GM19043 (cell line): ENCODE data around the gene KAT8.
"Not testable (repeated sequence)": the region's sequence is repeated elsewhere in the genome, so short reads cannot be mapped to it uniquely, and the experiment has no call there.

Source experiments
- ATAC-seq: cut with Tn5 transposase; IDR thresholded peaks from one replicate; pipeline ENCODE4 v1.9.1; 2021; ENCODE audit warnings: low read depth; ENCODE audit not compliant: unreplicated experiment

The KAT8 gene

GRCh38 chr16:31130336-31130891 lies 12.9 kb downstream of the KAT8 start:
- no peak for ATAC-seq

GRCh38 chr16:31130899-31131298 lies 13.4 kb downstream of the KAT8 start:
- no peak for ATAC-seq

- ATAC-seq, result no peak
Observed at GRCh38 chr16:31131416-31131815, 14.0 kb downstream of the KAT8 start.

GRCh38 chr16:31131841-31132271 lies 14.4 kb downstream of the KAT8 start:
- no peak for ATAC-seq

GRCh38 chr16:31132303-31132979 lies 15.0 kb downstream of the KAT8 start:
- ATAC-seq, result no peak

- ATAC-seq, result no peak
Observed at GRCh38 chr16:31133046-31133501, 15.6 kb downstream of the KAT8 start.

GRCh38 chr16:31134091-31134571 lies 16.7 kb downstream of the KAT8 start:
- ATAC-seq, result no peak

GRCh38 chr16:31134625-31135534 lies 17.4 kb downstream of the KAT8 start:
- no peak for ATAC-seq

GRCh38 chr16:31135535-31136286 lies 18.2 kb downstream of the KAT8 start, which contains the start of gene PRSS8:
PRSS8 (minus strand) TSS chr16:31135727; CDS start chr16:31135498, 229 bp downstream.
- no peak for ATAC-seq

GRCh38 chr16:31136287-31136662 lies 18.8 kb downstream of the KAT8 start:
- ATAC-seq, result no peak

- not testable (repeated sequence) for ATAC-seq
Observed at GRCh38 chr16:31136822-31137499, 19.5 kb downstream of the KAT8 start.

GRCh38 chr16:31138621-31139578 lies 21.4 kb downstream of the KAT8 start:
- ATAC-seq, result no peak

GRCh38 chr16:31141071-31141469 lies 23.6 kb downstream of the KAT8 start:
- not testable (repeated sequence) for ATAC-seq

- no peak for ATAC-seq
Observed at GRCh38 chr16:31141489-31142108, 24.1 kb downstream of the KAT8 start.

- ATAC-seq, result peak; percentile 77
Observed at GRCh38 chr16:31142109-31143010, 24.9 kb downstream of the KAT8 start.

- no peak for ATAC-seq
Observed at GRCh38 chr16:31143011-31143693, 25.7 kb downstream of the KAT8 start.

- ATAC-seq, result no peak
Observed at GRCh38 chr16:31143694-31144148, 26.3 kb downstream of the KAT8 start.
